Mammary epithelial cell (primary cell): ENCODE data around the gene UPF2.

ENCODE experiments used
- EZH2 ChIP-seq: IDR thresholded peaks from 2 replicates; pipeline ENCODE4 v1.6.1; 2012; ENCODE audit warnings: low read length, inconsistent platforms, borderline replicate concordance
- TF ChIP-seq, protein P1 (sequence below), 2 donors: IDR thresholded peaks in 1 of 2; conservative IDR thresholded peaks in 1 of 2; 2 replicates each; pipeline ENCODE4 v1.5.1; 2011 to 2012; ENCODE audit warnings: inconsistent platforms in 2 of 2, low read length in 2 of 2, mild to moderate bottlenecking in 2 of 2, control low read depth in 1 of 2, low read depth in 1 of 2; ENCODE audit not compliant: insufficient read depth in 1 of 2; ENCODE audit errors: extremely low read depth in 1 of 2

GRCh38 chr10:11877591-11877905, 165.1 kb downstream of the UPF2 start:
- no peak for TF ChIP-seq EZH2
- TF ChIP-seq, protein P1, sequence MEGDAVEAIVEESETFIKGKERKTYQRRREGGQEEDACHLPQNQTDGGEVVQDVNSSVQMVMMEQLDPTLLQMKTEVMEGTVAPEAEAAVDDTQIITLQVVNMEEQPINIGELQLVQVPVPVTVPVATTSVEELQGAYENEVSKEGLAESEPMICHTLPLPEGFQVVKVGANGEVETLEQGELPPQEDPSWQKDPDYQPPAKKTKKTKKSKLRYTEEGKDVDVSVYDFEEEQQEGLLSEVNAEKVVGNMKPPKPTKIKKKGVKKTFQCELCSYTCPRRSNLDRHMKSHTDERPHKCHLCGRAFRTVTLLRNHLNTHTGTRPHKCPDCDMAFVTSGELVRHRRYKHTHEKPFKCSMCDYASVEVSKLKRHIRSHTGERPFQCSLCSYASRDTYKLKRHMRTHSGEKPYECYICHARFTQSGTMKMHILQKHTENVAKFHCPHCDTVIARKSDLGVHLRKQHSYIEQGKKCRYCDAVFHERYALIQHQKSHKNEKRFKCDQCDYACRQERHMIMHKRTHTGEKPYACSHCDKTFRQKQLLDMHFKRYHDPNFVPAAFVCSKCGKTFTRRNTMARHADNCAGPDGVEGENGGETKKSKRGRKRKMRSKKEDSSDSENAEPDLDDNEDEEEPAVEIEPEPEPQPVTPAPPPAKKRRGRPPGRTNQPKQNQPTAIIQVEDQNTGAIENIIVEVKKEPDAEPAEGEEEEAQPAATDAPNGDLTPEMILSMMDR (conservative IDR thresholded peaks at IDR 0.05 in 1 of 2, IDR thresholded peaks at IDR 0.05 in 1 of 2; ENCODE audit: extremely low read depth in 1 of 2, insufficient read depth in 1 of 2, low read depth in 1 of 2, low read length in 2 of 2), result no peak
